ENCODE data around the gene IRF5.

Gene IRF5

GRCh38 chr7:128948976-128949760 lies 11.4 kb downstream of the IRF5 start:
- Histone ChIP-seq H3K36me3 (ENCODE audit: low read depth) (peaks cover 13% of the 10 kb centered on the region), H3K4me1 (ENCODE audit: insufficient read depth, poor library complexity, severe bottlenecking) (no peaks in the 10 kb centered on the region), H3K9me3 (ENCODE audit: severe bottlenecking) (no peaks in the 10 kb centered on the region), H3K27ac (ENCODE audit: poor library complexity, severe bottlenecking) (no peak overlapping the region), H3K4me3 (ENCODE audit: severe bottlenecking) (no peak overlapping the region), H3K27me3 (ENCODE audit: insufficient read depth, poor library complexity, severe bottlenecking) (no peaks in the 10 kb centered on the region)
- ATAC-seq (ENCODE audit: low read depth) (no peak), DNase-seq (ENCODE audit: low spot score) (no peak)
- no peak for TF ChIP-seq CTCF (IDR thresholded peaks at IDR 0.05; ENCODE audit: poor library complexity, severe bottlenecking)

DNA sequence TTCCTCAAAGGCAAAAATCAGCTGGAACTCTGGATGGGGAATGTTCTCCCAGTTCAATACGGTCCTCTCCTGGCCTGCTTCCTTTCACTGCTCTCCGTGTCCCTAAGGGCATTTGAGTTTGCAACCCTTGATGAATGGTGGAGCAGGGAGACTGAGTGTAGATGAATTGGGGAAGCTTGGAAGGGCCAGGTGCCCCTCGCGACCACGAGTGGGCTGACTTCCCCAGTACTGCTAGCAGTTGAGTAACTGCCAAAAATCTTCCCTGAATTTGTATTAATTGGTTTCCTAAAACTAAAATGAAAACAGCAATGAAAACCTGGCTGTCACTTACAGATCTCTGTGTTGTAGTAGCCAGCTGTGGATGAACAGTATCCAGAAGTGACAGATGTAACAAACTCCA lies 13.6 kb downstream of the IRF5 start:
- Histone ChIP-seq H3K9me3 (ENCODE audit: severe bottlenecking) (no peaks in the 10 kb centered on the region), H3K36me3 (ENCODE audit: low read depth) (peaks cover 31% of the 10 kb centered on the region)

DNA sequence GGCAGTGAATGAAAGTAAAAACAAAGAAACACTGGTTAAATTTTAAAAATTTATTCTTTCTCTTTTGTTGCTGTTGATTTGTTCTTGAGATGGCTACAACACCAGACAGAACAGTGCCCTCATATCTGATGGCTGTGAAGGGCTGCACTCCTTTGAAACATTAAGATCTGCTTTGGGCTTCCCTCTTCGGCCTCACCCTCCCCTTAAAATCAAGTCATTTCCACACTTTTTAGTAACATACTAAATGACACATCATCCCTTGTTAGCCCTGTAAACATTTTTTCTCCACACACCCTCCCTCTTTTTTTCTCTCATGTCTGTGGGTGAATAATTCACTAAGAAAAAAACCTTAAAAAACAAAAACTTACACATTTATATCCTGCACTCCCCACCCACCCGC lies 16.4 kb downstream of the IRF5 start:
- Histone ChIP-seq H3K9me3 (ENCODE audit: severe bottlenecking) (no peaks in the 10 kb centered on the region), H3K4me1 (ENCODE audit: insufficient read depth, poor library complexity, severe bottlenecking) (no peaks in the 10 kb centered on the region), H3K4me3 (ENCODE audit: severe bottlenecking) (no peak overlapping the region), H3K27ac (ENCODE audit: poor library complexity, severe bottlenecking) (no peak overlapping the region), H3K36me3 (ENCODE audit: low read depth) (peaks cover 55% of the 10 kb centered on the region), H3K27me3 (ENCODE audit: insufficient read depth, poor library complexity, severe bottlenecking) (no peaks in the 10 kb centered on the region)
- no peak for TF ChIP-seq CTCF (IDR thresholded peaks at IDR 0.05; ENCODE audit: poor library complexity, severe bottlenecking)
- no peak for ATAC-seq (ENCODE audit: low read depth)
- no peak for DNase-seq (ENCODE audit: low spot score)

More for the DNA sequence above, 13.6 kb downstream of the IRF5 start:
- TF ChIP-seq CTCF (IDR thresholded peaks at IDR 0.05; ENCODE audit: poor library complexity, severe bottlenecking) = no peak
- no peak for DNase-seq (ENCODE audit: low spot score)
- no peak for ATAC-seq (ENCODE audit: low read depth)
- Histone ChIP-seq H3K4me3 (ENCODE audit: severe bottlenecking) (no peak overlapping the region), H3K4me1 (ENCODE audit: insufficient read depth, poor library complexity, severe bottlenecking) (no peaks in the 10 kb centered on the region), H3K27ac (ENCODE audit: poor library complexity, severe bottlenecking) (no peak overlapping the region), H3K27me3 (ENCODE audit: insufficient read depth, poor library complexity, severe bottlenecking) (no peaks in the 10 kb centered on the region)

DNA sequence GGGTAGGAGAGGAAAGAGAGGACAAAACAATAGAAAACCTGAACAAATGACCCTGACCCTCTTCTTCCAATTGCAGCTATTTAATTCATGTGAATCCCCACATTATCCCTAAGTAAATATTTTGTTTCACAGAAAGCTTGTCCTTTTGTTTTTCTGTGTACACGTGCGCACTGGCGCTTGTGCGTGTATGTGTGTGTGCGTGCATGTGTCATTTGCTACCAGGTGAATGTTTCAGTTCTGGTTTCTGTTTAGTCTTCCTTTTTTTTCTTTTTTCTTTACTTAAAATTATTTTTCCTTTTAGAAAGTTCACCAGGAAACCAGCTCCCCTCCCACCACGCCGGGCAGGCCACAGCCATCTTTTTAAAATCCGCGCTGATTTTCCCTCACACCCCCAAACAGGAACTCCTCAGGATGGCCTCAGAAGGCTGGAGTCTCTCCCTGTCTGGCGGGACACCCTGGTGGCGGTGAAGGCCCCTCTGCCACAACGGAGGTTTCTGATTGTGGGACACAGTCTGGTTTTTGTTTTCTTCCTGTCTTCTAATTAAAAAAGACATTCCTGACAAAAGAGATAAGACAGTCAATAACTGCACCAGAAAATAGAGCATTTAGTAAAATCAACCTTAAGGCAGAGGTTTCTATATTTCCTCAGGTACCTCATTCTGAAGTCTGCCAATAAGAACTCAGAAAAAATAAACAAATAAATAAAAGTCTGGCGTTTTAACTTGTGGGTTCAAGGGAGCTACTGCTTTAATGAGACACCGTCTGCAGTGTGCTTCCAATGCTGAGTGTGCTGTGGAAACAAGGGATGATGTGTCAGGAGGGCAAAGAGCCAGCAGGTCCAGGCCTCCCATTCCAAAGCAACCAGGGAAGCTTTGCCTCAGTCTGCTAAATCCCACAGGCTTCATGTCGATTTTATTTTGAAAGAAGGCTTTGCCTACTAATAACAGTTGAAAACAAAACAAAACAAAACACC lies 17.4 kb downstream of the IRF5 start:
- Histone ChIP-seq H3K27me3 (ENCODE audit: insufficient read depth, poor library complexity, severe bottlenecking) (no peaks in the 10 kb centered on the region), H3K4me3 (ENCODE audit: severe bottlenecking) (no peak overlapping the region), H3K4me1 (ENCODE audit: insufficient read depth, poor library complexity, severe bottlenecking) (no peaks in the 10 kb centered on the region), H3K27ac (ENCODE audit: poor library complexity, severe bottlenecking) (no peak overlapping the region), H3K36me3 (ENCODE audit: low read depth) (peaks cover 61% of the 10 kb centered on the region), H3K9me3 (ENCODE audit: severe bottlenecking) (no peaks in the 10 kb centered on the region)
- no peak for ATAC-seq (ENCODE audit: low read depth)
- DNase-seq (ENCODE audit: low spot score) = no peak
- no peak for TF ChIP-seq CTCF (IDR thresholded peaks at IDR 0.05; ENCODE audit: poor library complexity, severe bottlenecking)

Data from RWPE2 (cell line).